HG03457 (cell line): ENCODE measurements around the gene MCF2L2.
"Not testable (repeated sequence)": the region's sequence is repeated elsewhere in the genome, so short reads cannot be mapped to it uniquely, and the experiment has no call there.

ENCODE experiments used
- ATAC-seq: cut with Tn5 transposase; IDR thresholded peaks from one replicate; pipeline ENCODE4 v1.9.1; 2021; ENCODE audit warnings: moderate number of reproducible peaks; ENCODE audit not compliant: unreplicated experiment

The MCF2L2 gene

DNA sequence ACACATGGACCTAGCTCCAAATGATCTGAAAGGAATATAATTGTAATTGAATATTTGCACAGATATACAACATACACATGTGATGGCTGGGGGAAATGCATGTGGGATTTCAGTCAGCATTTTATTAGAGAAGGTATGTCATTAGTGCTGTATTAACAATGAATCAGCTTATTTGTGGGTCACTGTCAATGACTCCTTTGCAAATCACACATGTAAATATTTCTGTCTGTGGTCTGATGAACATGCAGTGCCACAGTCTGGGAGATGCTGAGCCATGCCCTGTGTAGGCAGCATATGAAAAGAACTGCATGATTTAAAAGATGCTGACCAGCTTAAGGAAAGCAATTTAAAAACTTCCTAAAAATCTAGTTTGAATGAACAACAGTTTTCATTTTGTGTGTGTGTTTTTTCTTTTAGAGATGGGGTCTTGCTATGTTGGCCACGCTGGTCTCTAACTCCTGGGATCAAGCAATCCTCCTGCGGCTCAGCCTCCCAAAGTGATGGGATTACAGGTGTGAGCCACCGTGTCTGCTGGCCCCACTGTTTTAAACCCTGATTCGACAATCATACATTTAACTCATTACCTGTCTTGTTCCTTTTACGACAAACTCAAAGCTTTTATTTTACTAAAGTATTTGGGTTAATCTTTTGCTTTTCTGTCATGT lies 176.2 kb downstream of the MCF2L2 start:
- ATAC-seq: no peak

DNA sequence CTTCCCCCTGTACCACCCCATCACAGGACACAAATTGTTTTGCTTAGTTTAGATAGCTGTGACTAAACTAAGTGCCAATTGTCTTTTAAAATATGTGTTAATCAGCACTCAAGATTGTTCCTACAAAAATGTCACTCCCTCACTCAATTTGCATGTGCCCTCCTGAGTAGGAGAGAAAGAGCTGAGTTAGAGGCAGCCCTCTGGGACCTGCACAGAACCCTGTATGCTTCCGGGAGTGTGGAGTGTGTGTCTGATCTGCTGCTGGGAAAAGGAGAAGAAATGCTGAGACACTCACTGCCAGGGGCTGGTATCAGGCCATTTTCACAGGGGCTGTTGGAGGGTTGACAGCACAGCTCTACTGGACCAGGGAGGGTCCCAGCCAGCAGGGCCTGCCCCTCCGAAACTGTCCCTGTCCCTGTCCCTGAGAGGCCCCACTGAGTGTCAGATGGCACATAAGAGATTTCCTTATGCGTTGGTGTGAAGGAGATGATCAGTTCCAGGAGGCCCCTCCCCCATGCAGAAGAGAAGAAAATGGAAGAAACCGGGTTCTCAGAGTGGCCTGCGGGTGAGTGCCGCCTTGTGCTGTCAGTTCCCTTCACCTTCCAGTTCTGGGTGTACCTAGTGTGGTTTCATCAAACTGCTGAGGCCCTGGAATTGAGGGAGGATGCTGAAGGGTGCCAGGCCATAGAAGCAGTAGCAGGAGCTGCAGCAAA lies 179.3 kb downstream of the MCF2L2 start:
- no peak for ATAC-seq

DNA sequence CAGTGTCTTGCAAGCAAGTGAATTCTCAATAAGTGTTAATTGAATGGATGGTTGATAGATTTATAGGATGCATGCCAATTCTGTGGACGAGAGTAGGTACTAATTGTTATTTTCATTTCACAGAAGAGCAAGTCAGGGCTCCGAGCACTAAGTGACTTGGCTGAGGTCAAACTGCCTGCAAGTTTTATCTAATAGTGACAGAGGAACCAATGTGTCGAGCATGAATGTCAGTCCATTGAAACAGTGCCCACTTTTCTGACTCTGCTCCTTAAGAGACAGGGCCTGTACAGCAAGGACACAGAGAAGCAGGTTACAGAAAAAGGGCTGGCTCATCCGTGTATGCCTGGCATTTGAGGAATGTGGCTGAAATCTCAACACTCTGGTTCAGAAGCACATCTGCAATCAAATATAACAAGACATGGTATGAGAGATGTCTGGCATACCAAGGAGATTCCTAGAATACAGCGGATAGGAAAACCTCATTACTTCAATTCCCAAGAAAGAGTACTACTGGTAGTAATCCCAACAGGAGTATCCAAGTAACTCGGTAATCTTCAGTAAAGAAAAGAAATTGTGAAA lies 181.3 kb downstream of the MCF2L2 start:
- ATAC-seq: no peak

DNA sequence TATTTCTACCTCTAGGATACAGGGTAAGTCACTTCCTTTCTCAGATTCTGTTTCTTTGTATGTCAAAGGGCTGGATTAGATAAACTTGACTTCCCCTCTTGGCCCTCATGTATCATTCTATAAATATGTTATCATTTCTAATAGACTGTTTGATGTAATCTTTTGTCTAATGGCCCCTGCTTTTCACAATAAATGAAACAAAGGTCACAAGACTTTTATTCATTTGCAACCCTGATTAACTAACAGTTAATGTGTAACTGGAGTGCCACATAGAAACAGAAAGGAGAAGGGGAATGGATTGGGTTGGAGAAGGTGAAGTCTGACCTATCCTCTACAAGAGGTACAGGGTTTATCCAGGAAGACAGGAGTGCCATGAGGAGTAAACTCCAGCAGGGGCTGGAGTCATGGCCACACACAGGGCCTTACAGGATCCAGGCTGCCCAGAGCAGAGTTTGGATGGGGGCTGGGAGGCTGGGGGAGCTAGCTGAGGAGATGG lies 183.4 kb downstream of the MCF2L2 start:
- ATAC-seq: no peak

GRCh38 chr3:183244219-183244618 lies 184.2 kb downstream of the MCF2L2 start:
- no peak for ATAC-seq

DNA sequence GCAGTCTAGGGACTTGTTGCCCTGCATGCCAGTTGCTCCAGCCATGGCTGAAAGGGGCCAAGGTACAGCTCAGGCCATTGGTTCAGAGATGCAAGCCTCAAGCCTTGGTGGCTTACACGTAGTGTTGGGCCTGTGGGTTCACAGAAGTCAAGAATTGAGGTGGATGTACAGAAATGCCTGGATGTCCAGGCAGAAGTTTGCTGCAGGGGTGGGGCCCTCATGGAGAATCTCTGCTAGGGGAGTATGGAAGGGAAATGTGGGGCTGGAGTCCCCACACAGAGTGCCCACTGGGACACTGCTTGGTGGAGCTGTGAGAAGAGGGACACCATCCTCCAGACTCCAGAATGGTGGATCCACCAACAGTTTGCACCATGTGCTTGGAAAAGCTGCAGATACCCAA lies 186.0 kb downstream of the MCF2L2 start:
- no peak for ATAC-seq

DNA sequence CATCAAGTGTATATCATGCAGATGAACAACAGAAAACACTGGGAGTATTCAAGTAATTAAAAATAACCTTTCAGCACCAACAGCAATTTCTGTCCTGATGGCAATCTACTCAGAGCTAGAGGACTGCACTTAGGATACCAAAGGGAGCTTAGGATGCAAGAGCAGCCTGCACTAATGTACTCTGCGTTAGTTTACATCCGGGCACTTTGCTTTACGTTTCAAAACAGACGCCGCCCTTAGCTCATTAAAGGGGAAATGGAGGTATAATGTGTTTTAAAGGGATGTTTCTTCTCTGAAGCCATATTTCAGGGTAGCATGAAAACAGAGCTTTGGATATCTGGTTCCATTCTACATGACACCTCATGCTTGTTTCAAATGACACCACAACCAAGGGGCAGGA lies 189.4 kb downstream of the MCF2L2 start:
- no peak for ATAC-seq

DNA sequence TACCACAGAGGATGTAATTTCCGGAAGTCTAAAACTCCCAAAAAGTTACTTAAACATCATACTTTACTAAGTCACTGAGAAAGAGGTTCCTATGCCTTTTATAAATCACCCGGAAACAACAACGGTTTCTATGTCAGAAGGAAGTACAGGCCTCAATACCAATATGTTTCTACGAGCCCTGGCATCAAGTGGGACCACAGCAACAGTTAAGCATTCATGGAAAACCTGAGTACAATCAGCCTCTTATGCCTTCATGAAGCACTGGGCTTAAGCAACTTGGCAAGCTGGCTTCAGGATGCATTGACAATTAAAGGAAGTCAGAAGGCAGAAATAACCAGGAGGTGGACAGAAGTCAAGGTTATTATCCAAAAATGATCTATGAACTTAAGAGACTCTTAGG lies 194.5 kb downstream of the MCF2L2 start:
- ATAC-seq: no peak

GRCh38 chr3:183230826-183231225 lies 197.6 kb downstream of the MCF2L2 start:
- ATAC-seq: no peak

DNA sequence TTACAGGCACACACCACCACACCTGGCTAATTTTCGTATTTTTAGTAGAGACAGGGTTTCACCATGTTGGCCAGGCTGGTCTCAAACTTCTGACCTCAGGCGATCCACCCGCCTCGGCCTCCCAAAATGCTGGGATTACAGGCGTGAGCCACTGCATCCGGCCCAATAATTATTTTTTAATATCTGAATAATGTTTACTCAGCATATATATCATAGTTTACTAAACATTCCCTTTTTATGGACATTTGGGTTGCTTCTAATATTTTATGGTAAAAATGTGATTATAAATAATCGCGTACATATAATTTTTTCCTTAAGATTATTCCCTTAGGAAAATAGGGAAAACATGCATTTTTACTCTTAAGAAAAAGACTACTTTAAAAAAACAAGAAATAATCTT lies 198.2 kb downstream of the MCF2L2 start:
- ATAC-seq: not testable (repeated sequence)

GRCh38 chr3:183229178-183229577 lies 199.2 kb downstream of the MCF2L2 start:
- ATAC-seq: no peak

GRCh38 chr3:183227586-183227985 lies 200.8 kb downstream of the MCF2L2 start:
- ATAC-seq: no peak

DNA sequence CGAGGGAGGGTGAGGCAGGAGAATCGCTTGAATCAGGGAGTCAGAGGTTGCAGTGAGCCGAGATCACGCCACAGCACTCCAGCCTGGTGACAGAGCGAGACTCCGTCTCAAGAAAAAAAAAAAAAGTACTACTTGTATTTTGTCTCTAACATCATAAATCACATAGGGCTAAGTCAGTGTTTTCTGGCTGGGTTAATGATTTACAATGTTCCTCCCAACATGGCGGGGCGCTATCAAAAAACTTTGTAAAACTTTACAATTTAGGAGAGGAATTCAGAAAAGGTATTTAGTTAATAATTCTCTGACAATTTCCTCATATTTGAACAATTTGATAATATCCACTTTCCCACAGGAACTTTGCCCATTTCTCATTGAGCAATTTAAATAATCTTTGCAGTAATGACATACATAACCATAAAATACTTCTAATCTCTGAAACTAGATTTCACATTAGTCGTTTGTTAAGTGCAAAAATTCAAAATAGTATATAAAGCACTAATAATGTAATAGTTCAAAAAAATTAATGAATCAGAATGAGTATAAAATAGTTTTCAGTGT lies 202.0 kb downstream of the MCF2L2 start:
- ATAC-seq: no peak

- ATAC-seq: no peak
Observed at GRCh38 chr3:183224180-183224970, 204.0 kb downstream of the MCF2L2 start.

DNA sequence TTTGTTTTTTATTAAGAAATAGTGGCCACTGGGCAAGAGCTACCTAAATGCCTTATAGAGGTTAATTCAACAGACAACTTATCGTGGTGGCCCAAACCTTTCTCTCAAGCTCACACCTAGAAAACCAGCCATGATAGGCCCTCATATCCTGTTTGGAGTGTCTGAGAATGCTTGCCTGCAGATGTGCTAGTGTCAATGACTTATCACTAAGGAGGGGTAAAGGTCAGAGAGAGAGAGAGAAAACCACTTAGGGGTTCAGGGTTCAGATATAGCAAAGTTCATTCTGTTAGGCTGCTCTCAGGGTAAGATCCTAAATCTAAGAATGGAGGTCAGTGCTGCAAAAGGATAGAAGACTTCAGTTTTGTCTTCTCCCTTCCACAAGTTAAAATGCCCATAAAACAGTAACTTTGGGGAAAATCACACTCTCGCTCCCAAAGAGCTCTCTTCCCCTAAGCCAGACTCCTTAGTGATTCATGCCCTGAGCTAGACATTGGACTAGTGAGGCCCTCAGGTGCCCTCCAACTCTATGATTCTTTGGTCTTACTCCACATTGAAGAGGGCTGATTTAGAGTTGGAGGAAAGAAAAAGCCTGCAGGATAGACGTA lies 205.7 kb downstream of the MCF2L2 start:
- ATAC-seq: no peak

DNA sequence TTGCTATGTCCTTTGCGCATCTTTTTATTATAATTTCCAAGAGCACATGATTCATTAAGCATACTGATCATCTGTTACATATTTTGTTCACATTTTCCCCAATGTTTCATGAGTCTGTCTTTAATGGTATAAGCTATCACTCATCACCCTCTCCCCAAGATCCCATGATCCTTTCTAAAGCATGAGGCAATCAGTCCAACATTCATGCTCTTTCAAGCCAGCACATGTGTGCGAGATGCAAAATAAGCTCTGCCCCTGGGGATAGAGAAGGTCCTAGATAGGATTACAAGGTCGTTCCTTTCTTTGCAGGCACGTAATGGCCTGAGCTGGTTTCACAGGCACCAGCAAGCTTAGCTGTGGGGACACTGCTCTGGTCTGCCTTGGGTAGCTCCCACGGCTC lies 207.6 kb downstream of the MCF2L2 start:
- ATAC-seq: no peak

DNA sequence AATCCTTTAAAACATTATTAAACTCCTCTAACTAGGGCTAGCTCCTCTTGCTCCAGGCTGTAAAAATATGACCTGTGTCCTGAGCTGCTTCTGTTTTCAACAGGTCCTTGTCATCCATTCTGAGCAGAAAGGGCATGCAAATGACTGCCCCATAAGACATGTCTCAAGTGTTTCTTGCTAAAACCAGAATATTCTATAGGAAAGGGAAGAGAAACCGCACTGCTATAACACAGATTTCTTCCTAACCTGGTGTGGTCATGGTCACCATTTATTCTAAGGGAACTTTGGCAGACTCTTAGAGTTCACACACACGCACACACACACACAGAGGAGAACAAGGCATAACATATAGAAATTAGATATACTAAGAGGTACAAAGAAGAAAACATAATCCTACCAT lies 209.6 kb downstream of the MCF2L2 start:
- no peak for ATAC-seq

GRCh38 chr3:183217548-183218332 lies 210.7 kb downstream of the MCF2L2 start:
- ATAC-seq: no peak

- ATAC-seq: no peak
Observed at GRCh38 chr3:183215591-183216202, 212.7 kb downstream of the MCF2L2 start.

- no peak for ATAC-seq
Observed at GRCh38 chr3:183214277-183214612, 214.2 kb downstream of the MCF2L2 start.
